ENCODE measurements around the gene ENTPD5.
"Not testable (repeated sequence)": the region's sequence is repeated elsewhere in the genome, so short reads cannot be mapped to it uniquely, and the experiment has no call there.

The ENTPD5 gene

GRCh38 chr14:74015963-74016362 lies 3.1 kb downstream of the ENTPD5 start:
- TF ChIP-seq EZH2 (IDR thresholded peaks at IDR 0.05) (no peak), FOXP2 (optimal IDR thresholded peaks at IDR 0.05; ENCODE audit: control extremely low read depth, extremely low read length, insufficient read depth) (no peak), POLR2AphosphoS5 (IDR thresholded peaks at IDR 0.05; ENCODE audit: borderline replicate concordance, low read depth, low read length) (no peak)
- Histone ChIP-seq H3K9ac (ENCODE audit: insufficient read length) (no peak overlapping the region), H3K27ac (no peak overlapping the region), H3K9me3 (ENCODE audit: low read depth, low read length) (no peaks in the 10 kb centered on the region), H3K36me3 (ENCODE audit: insufficient read depth, low read length) (peaks cover 3% of the 10 kb centered on the region; the same call in 1 of the 2 replicates), H3K4me3 (no peak overlapping the region)
- DNase-seq (ENCODE audit: low read depth, low spot score) = no peak

- H3K36me3 ChIP-seq (ENCODE audit: insufficient read depth, low read length) = peaks cover 6% of the 10 kb centered on the region; the same call in 1 of the 2 replicates
- H3K9me3 ChIP-seq (ENCODE audit: low read depth, low read length) = no peaks in the 10 kb centered on the region
- no peak overlapping the region for H3K9ac ChIP-seq (ENCODE audit: insufficient read length)
- TF ChIP-seq POLR2AphosphoS5 (IDR thresholded peaks at IDR 0.05; ENCODE audit: borderline replicate concordance, low read depth, low read length) = no peak
- no peak for TF ChIP-seq EZH2 (IDR thresholded peaks at IDR 0.05)
- no peak for TF ChIP-seq FOXP2 (optimal IDR thresholded peaks at IDR 0.05; ENCODE audit: control extremely low read depth, extremely low read length, insufficient read depth)
- H3K27ac ChIP-seq = no peak overlapping the region
- no peak for DNase-seq (ENCODE audit: low read depth, low spot score)
- no peak overlapping the region for H3K4me3 ChIP-seq
Observed at GRCh38 chr14:74015176-74015575, 3.9 kb downstream of the ENTPD5 start.

- H3K4me3 ChIP-seq = no peak overlapping the region
Observed at GRCh38 chr14:74014299-74014698, 4.8 kb downstream of the ENTPD5 start.

GRCh38 chr14:74008843-74009499 lies 10.1 kb downstream of the ENTPD5 start:
- DNase-seq (ENCODE audit: low read depth, low spot score) = no peak
- peaks cover 6% of the 10 kb centered on the region; the same call in 1 of the 2 replicates for H3K36me3 ChIP-seq (ENCODE audit: insufficient read depth, low read length)
- TF ChIP-seq FOXP2 (optimal IDR thresholded peaks at IDR 0.05; ENCODE audit: control extremely low read depth, extremely low read length, insufficient read depth) = no peak
- TF ChIP-seq EZH2 (IDR thresholded peaks at IDR 0.05) = no peak
- no peak for TF ChIP-seq POLR2AphosphoS5 (IDR thresholded peaks at IDR 0.05; ENCODE audit: borderline replicate concordance, low read depth, low read length)
- no peak overlapping the region for H3K9ac ChIP-seq (ENCODE audit: insufficient read length)
- no peaks in the 10 kb centered on the region for H3K9me3 ChIP-seq (ENCODE audit: low read depth, low read length)
- no peak overlapping the region for H3K4me3 ChIP-seq
- H3K27ac ChIP-seq = no peak overlapping the region

More at GRCh38 chr14:74014299-74014698, 4.8 kb downstream of the ENTPD5 start:
- Histone ChIP-seq H3K9ac (ENCODE audit: insufficient read length) (no peak overlapping the region), H3K36me3 (ENCODE audit: insufficient read depth, low read length) (peaks cover 6% of the 10 kb centered on the region; the same call in 1 of the 2 replicates), H3K27ac (no peak overlapping the region), H3K9me3 (ENCODE audit: low read depth, low read length) (no peaks in the 10 kb centered on the region)
- no peak for DNase-seq (ENCODE audit: low read depth, low spot score)
- TF ChIP-seq EZH2 (IDR thresholded peaks at IDR 0.05) (no peak), FOXP2 (optimal IDR thresholded peaks at IDR 0.05; ENCODE audit: control extremely low read depth, extremely low read length, insufficient read depth) (no peak)

- not testable (repeated sequence) for H3K4me3 ChIP-seq; H3K36me3 ChIP-seq (ENCODE audit: insufficient read depth, low read length); H3K9me3 ChIP-seq (ENCODE audit: low read depth, low read length); H3K27ac ChIP-seq; DNase-seq (ENCODE audit: low read depth, low spot score); H3K9ac ChIP-seq (ENCODE audit: insufficient read length)
Observed at GRCh38 chr14:74005664-74006063, 13.4 kb downstream of the ENTPD5 start.

- Histone ChIP-seq H3K9me3 (ENCODE audit: low read depth, low read length) (no peaks in the 10 kb centered on the region), H3K9ac (ENCODE audit: insufficient read length) (no peak overlapping the region), H3K36me3 (ENCODE audit: insufficient read depth, low read length) (no peaks in the 10 kb centered on the region), H3K4me3 (no peak overlapping the region), H3K27ac (no peak overlapping the region)
- DNase-seq (ENCODE audit: low read depth, low spot score) = no peak
- no peak for TF ChIP-seq EZH2 (IDR thresholded peaks at IDR 0.05)
- no peak for TF ChIP-seq FOXP2 (optimal IDR thresholded peaks at IDR 0.05; ENCODE audit: control extremely low read depth, extremely low read length, insufficient read depth)
- TF ChIP-seq POLR2AphosphoS5 (IDR thresholded peaks at IDR 0.05; ENCODE audit: borderline replicate concordance, low read depth, low read length) = no peak
Observed at GRCh38 chr14:73998726-73999125, 20.4 kb downstream of the ENTPD5 start.

GRCh38 chr14:73997944-73998447 lies 21.1 kb downstream of the ENTPD5 start:
- H3K27ac ChIP-seq = no peak overlapping the region
- H3K9me3 ChIP-seq (ENCODE audit: low read depth, low read length) = no peaks in the 10 kb centered on the region
- no peaks in the 10 kb centered on the region for H3K36me3 ChIP-seq (ENCODE audit: insufficient read depth, low read length)
- no peak for TF ChIP-seq FOXP2 (optimal IDR thresholded peaks at IDR 0.05; ENCODE audit: control extremely low read depth, extremely low read length, insufficient read depth)
- TF ChIP-seq POLR2AphosphoS5 (IDR thresholded peaks at IDR 0.05; ENCODE audit: borderline replicate concordance, low read depth, low read length) = no peak
- TF ChIP-seq EZH2 (IDR thresholded peaks at IDR 0.05) = no peak
- no peak overlapping the region for H3K4me3 ChIP-seq
- H3K9ac ChIP-seq (ENCODE audit: insufficient read length) = no peak overlapping the region
- DNase-seq (ENCODE audit: low read depth, low spot score) = no peak

- H3K4me3 ChIP-seq = no peak overlapping the region
Observed at GRCh38 chr14:73997108-73997943, 21.8 kb downstream of the ENTPD5 start.

More at GRCh38 chr14:73997108-73997943, 21.8 kb downstream of the ENTPD5 start:
- Histone ChIP-seq H3K9ac (ENCODE audit: insufficient read length) (no peak overlapping the region), H3K27ac (no peak overlapping the region), H3K9me3 (ENCODE audit: low read depth, low read length) (no peaks in the 10 kb centered on the region), H3K36me3 (ENCODE audit: insufficient read depth, low read length) (no peaks in the 10 kb centered on the region)
- DNase-seq (ENCODE audit: low read depth, low spot score) = no peak
- TF ChIP-seq POLR2AphosphoS5 (IDR thresholded peaks at IDR 0.05; ENCODE audit: borderline replicate concordance, low read depth, low read length) = no peak
- no peak for TF ChIP-seq EZH2 (IDR thresholded peaks at IDR 0.05)
- no peak for TF ChIP-seq FOXP2 (optimal IDR thresholded peaks at IDR 0.05; ENCODE audit: control extremely low read depth, extremely low read length, insufficient read depth)
